ENCODE results near the gene ZXDC. TPM values are rescaled to one million over a fixed set of nuclear protein-coding genes. Genes with fewer than 3 reads are reported as not detected.

The ZXDC gene
- total RNA-seq, 1 experiment from 2014 or later = 55.4 TPM

DNA sequence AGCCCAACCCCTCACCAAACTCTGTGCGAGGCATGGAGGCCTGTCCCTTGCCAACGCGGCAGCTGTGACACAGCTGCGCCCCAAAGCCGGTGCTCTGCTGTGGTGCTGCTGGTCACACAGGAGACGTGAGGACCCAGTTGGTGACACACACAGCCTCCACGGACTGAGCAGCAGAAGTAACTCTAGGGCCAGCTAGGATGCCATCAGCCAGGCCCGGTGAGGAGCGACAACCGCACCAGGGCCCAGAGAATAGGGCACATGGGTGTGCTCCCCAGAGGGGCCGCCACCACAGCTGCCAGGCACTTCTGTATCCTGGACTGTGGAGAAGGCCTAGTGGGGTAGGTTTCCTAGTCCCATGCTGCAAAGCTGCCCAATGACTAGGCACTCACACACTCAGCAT lies 10.7 kb downstream of the ZXDC start:
- H3K4me3 ChIP-seq = no peak overlapping the region
- no peaks in the 10 kb centered on the region for H3K9me2 ChIP-seq (ENCODE audit: insufficient read depth)
- no peaks in the 10 kb centered on the region for H3F3A ChIP-seq (ENCODE audit: insufficient read depth, low read depth)
- ChIA-PET CTCF (no interaction called here), POLR2A (ENCODE audit: unreplicated experiment) (no interaction called here)
- no peak overlapping the region for H3K27ac ChIP-seq
- peaks cover 30% of the 10 kb centered on the region; the same call in 1 of the 2 replicates for H3K79me2 ChIP-seq (ENCODE audit: low read depth)
- peaks cover 45% of the 10 kb centered on the region for H3K36me3 ChIP-seq (ENCODE audit: low read depth)
- H2AFZ ChIP-seq = no peak overlapping the region
- peaks cover 31% of the 10 kb centered on the region for H4K20me1 ChIP-seq (ENCODE audit: insufficient read depth)
- no peak for TF ChIP-seq EZH2 (IDR thresholded peaks at IDR 0.05; ENCODE audit: low read depth)
- TF ChIP-seq, protein P1, sequence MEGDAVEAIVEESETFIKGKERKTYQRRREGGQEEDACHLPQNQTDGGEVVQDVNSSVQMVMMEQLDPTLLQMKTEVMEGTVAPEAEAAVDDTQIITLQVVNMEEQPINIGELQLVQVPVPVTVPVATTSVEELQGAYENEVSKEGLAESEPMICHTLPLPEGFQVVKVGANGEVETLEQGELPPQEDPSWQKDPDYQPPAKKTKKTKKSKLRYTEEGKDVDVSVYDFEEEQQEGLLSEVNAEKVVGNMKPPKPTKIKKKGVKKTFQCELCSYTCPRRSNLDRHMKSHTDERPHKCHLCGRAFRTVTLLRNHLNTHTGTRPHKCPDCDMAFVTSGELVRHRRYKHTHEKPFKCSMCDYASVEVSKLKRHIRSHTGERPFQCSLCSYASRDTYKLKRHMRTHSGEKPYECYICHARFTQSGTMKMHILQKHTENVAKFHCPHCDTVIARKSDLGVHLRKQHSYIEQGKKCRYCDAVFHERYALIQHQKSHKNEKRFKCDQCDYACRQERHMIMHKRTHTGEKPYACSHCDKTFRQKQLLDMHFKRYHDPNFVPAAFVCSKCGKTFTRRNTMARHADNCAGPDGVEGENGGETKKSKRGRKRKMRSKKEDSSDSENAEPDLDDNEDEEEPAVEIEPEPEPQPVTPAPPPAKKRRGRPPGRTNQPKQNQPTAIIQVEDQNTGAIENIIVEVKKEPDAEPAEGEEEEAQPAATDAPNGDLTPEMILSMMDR (conservative IDR thresholded peaks at IDR 0.05) = no peak
- BruUV-seq (replicated peaks) = no TSS peak
- no peak overlapping the region for H3K4me2 ChIP-seq
- H3K27me3 ChIP-seq (ENCODE audit: insufficient read depth, low read depth) = no peaks in the 10 kb centered on the region
- no peaks in the 10 kb centered on the region for H3K9me3 ChIP-seq (ENCODE audit: insufficient read depth, low read depth)
- intact Hi-C loops (cut with micrococcal nuclease; ENCODE audit: unreplicated experiment) = no loop called here
- H3K4me1 ChIP-seq (replicated peaks; ENCODE audit: insufficient read depth) = no peaks in the 10 kb centered on the region
- no peak for DNase-seq

DNA sequence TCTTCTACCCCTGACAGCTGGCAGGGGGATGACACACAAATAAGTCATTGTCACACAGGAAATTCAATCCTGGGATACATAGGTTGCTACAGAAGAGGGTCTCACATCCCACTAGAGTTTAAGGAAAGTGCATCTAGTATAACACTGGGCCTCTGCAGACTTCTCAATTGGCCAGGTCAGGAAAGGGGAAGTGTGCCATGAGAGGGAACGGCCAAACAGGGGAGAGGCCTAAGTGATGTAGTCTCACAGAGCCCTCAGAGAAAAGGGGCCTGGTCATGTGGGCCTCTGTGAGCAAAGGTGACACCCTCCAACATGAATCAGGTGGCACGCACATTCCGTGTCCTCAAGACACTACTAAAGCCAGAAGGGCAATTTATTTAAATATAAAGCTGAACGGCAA lies 11.2 kb downstream of the ZXDC start:
- no peaks in the 10 kb centered on the region for H3K9me2 ChIP-seq (ENCODE audit: insufficient read depth)
- H3K79me2 ChIP-seq (ENCODE audit: low read depth) = peaks cover 25% of the 10 kb centered on the region; the same call in 1 of the 2 replicates
- H3K27ac ChIP-seq = no peak overlapping the region
- H3K4me3 ChIP-seq = no peak overlapping the region
- H3F3A ChIP-seq (ENCODE audit: insufficient read depth, low read depth) = no peaks in the 10 kb centered on the region
- no peak overlapping the region for H3K4me2 ChIP-seq
- no peak for DNase-seq
- intact Hi-C loops (cut with micrococcal nuclease; ENCODE audit: unreplicated experiment) = no loop called here
- peaks cover 41% of the 10 kb centered on the region for H3K36me3 ChIP-seq (ENCODE audit: low read depth)
- ChIA-PET POLR2A (ENCODE audit: unreplicated experiment) (no interaction called here), CTCF (no interaction called here)
- BruUV-seq (replicated peaks) = no TSS peak
- H4K20me1 ChIP-seq (ENCODE audit: insufficient read depth) = peaks cover 30% of the 10 kb centered on the region
- no peaks in the 10 kb centered on the region for H3K9me3 ChIP-seq (ENCODE audit: insufficient read depth, low read depth)
- no peaks in the 10 kb centered on the region for H3K27me3 ChIP-seq (ENCODE audit: insufficient read depth, low read depth)
- no peaks in the 10 kb centered on the region for H3K4me1 ChIP-seq (replicated peaks; ENCODE audit: insufficient read depth)
- H2AFZ ChIP-seq = no peak overlapping the region
- no peak for TF ChIP-seq EZH2 (IDR thresholded peaks at IDR 0.05; ENCODE audit: low read depth)
- TF ChIP-seq, protein P1 (conservative IDR thresholded peaks at IDR 0.05) = no peak

DNA sequence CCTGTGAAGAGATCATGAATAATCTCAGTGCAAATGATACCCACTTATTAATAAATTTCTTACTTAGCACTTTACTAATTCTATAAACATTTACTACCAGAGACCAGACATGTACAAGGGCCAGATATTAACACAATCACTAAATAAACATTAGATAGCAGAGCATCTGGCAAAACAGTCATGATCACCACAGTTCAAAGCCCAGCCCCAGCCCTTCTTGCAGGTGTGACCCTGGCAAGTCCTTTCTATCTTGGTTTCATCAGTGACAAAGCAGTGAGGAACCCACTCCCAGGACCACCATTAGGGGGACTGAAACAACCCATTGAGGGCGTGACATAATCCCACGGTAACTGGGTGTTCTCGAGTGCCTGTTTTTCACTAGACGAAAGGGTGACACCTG lies 11.6 kb downstream of the ZXDC start:
- H3K9me2 ChIP-seq (ENCODE audit: insufficient read depth) = no peaks in the 10 kb centered on the region
- TF ChIP-seq, protein P1 (conservative IDR thresholded peaks at IDR 0.05) = no peak
- TF ChIP-seq EZH2 (IDR thresholded peaks at IDR 0.05; ENCODE audit: low read depth) = no peak
- H3K27me3 ChIP-seq (ENCODE audit: insufficient read depth, low read depth) = no peaks in the 10 kb centered on the region
- H3K4me1 ChIP-seq (replicated peaks; ENCODE audit: insufficient read depth) = no peaks in the 10 kb centered on the region
- ChIA-PET CTCF (no interaction called here), POLR2A (ENCODE audit: unreplicated experiment) (no interaction called here)
- no peak overlapping the region for H3K4me3 ChIP-seq
- no peak overlapping the region for H3K27ac ChIP-seq
- DNase-seq = no peak
- no peaks in the 10 kb centered on the region for H3K9me3 ChIP-seq (ENCODE audit: insufficient read depth, low read depth)
- H3K79me2 ChIP-seq (ENCODE audit: low read depth) = peaks cover 21% of the 10 kb centered on the region; the same call in 1 of the 2 replicates
- peaks cover 37% of the 10 kb centered on the region for H3K36me3 ChIP-seq (ENCODE audit: low read depth)
- H3F3A ChIP-seq (ENCODE audit: insufficient read depth, low read depth) = no peaks in the 10 kb centered on the region
- intact Hi-C loops (cut with micrococcal nuclease; ENCODE audit: unreplicated experiment) = no loop called here
- peaks cover 27% of the 10 kb centered on the region for H4K20me1 ChIP-seq (ENCODE audit: insufficient read depth)
- BruUV-seq (replicated peaks) = no TSS peak
- no peak overlapping the region for H2AFZ ChIP-seq
- no peak overlapping the region for H3K4me2 ChIP-seq

All from PC-9 (cell line).